Measurements from ENCODE around the gene SCP2D1.

- TF ChIP-seq CTCF (IDR thresholded peaks at IDR 0.05; ENCODE audit: control extremely low read depth in 1 of 3, insufficient read depth in 1 of 3, low read depth in 1 of 3, low read length in 3 of 3) (no peak), SP4 (IDR thresholded peaks at IDR 0.05; ENCODE audit: low read length) (no peak), JUN (IDR thresholded peaks at IDR 0.05; ENCODE audit: low read depth, low read length) (no peak), POLR2A (IDR thresholded peaks at IDR 0.05; ENCODE audit: control extremely low read depth in 1 of 2, low read depth in 2 of 2, low read length in 2 of 2) (no peak), TCF12 (IDR thresholded peaks at IDR 0.05; ENCODE audit: low read depth, low read length) (no peak), SUZ12 (IDR thresholded peaks at IDR 0.05; ENCODE audit: low read length) (no peak), TAF7 (optimal IDR thresholded peaks at IDR 0.05; ENCODE audit: borderline replicate concordance, low read depth, low read length) (no peak), EP300 (IDR thresholded peaks at IDR 0.05; ENCODE audit: borderline replicate concordance in 1 of 2, low read depth in 2 of 2, low read length in 2 of 2) (no peak), RAD21 (IDR thresholded peaks at IDR 0.05 in 1 of 2, conservative IDR thresholded peaks at IDR 0.05 in 1 of 2; ENCODE audit: low read depth in 2 of 2, low read length in 2 of 2) (no peak), CHD2 (IDR thresholded peaks at IDR 0.05; ENCODE audit: low read length) (no peak)
These were observed 12.1 kb upstream of the SCP2D1 start for GRCh38 chr20:18801516-18801915.
